D721Med (cell line): ENCODE results near the gene MREG.

Experiments
- DNase-seq: peaks from one replicate; pipeline ENCODE4 v3.0.0; 2011; ENCODE audit warnings: low spot score; ENCODE audit not compliant: insufficient read length
- FAIRE-seq: peaks from 2 replicates; lab custom pipeline; 2011; peaks lifted over from hg19 to GRCh38; lab: Jason Lieb, UNC
- CTCF ChIP-seq: IDR thresholded peaks from 2 replicates; pipeline ENCODE4 v1.5.1; 2012; ENCODE audit warnings: mild to moderate bottlenecking, control low read depth; ENCODE audit not compliant: insufficient read depth; ENCODE audit errors: missing control alignments

The MREG gene

GRCh38 chr2:216051350-216051749 lies 38.0 kb upstream of the MREG start:
- TF ChIP-seq CTCF: no peak
- FAIRE-seq (no peak), DNase-seq (no peak)

- TF ChIP-seq CTCF: no peak
- FAIRE-seq (no peak), DNase-seq (no peak)
Measured at GRCh38 chr2:216049452-216049851, 36.1 kb upstream of the MREG start.

- no peak for FAIRE-seq
Measured at GRCh38 chr2:216047397-216047796, 34.0 kb upstream of the MREG start.

GRCh38 chr2:216044883-216045486 lies 31.6 kb upstream of the MREG start:
- DNase-seq (no peak), FAIRE-seq (no peak)
- TF ChIP-seq CTCF: no peak

More at GRCh38 chr2:216047397-216047796, 34.0 kb upstream of the MREG start:
- DNase-seq: no peak
- no peak for TF ChIP-seq CTCF

GRCh38 chr2:216043949-216044348 lies 30.6 kb upstream of the MREG start:
- FAIRE-seq (no peak), DNase-seq (no peak)
- no peak for TF ChIP-seq CTCF

- DNase-seq: no peak
- FAIRE-seq: no peak
- no peak for TF ChIP-seq CTCF
Measured at GRCh38 chr2:216041438-216041837, 28.1 kb upstream of the MREG start.

GRCh38 chr2:216039918-216040317 lies 26.6 kb upstream of the MREG start:
- DNase-seq (no peak), FAIRE-seq (no peak)
- TF ChIP-seq CTCF: no peak
